DND-41 (cell line): Measurements from ENCODE around the gene TAS2R8.
"Not testable (repeated sequence)": the region's sequence is repeated elsewhere in the genome, so short reads cannot be mapped to it uniquely, and the experiment has no call there.

Experiments used
- ATAC-seq: fragments of 200-7000 bp; cut with Tn5 transposase; 3 replicates; pipeline ENCODE4 v1.9.1; 2021; ENCODE audit warnings: low read depth; ENCODE audit not compliant: insufficient read depth
- DNase-seq: peaks from one replicate; pipeline ENCODE4 v3.0.0-alpha.2; 2020
- H2AFZ ChIP-seq: 2 replicates; pipeline ENCODE4 v1.6.0; 2012; ENCODE audit warnings: low read depth, low read length
- H3K27ac ChIP-seq: 2 replicates; pipeline ENCODE4 v1.5.1; 2012; ENCODE audit warnings: low read length, inconsistent platforms
- H3K27me3 ChIP-seq: fragments of 200-600 bp; sonication (generic); 2 replicates; pipeline ENCODE4 v1.6.0; 2012; ENCODE audit warnings: low read length, mild to moderate bottlenecking, inconsistent platforms; ENCODE audit not compliant: insufficient read depth, poor library complexity
- H3K36me3 ChIP-seq: 2 replicates; pipeline ENCODE4 v1.5.1; 2012; ENCODE audit warnings: low read length, inconsistent platforms; ENCODE audit not compliant: insufficient read depth
- H3K4me1 ChIP-seq: 2 replicates; pipeline ENCODE4 v1.5.1; 2012; ENCODE audit warnings: mild to moderate bottlenecking, low read length; ENCODE audit not compliant: insufficient read depth
- H3K4me2 ChIP-seq: 2 replicates; pipeline ENCODE4 v1.6.0; 2012; ENCODE audit warnings: mild to moderate bottlenecking, moderate library complexity, low read length, inconsistent platforms; ENCODE audit not compliant: insufficient read depth
- H3K4me3 ChIP-seq, 2 experiments: fragments of 200-600 bp in 1 of 2; shearing (Covaris generic) in 1 of 2; 2 replicates each; pipeline ENCODE4 v1.5.1; 2012 to 2016; ENCODE audit warnings: inconsistent platforms in 2 of 2, low read length in 2 of 2, mild to moderate bottlenecking in 2 of 2, low read depth in 1 of 2, moderate library complexity in 1 of 2
- H3K79me2 ChIP-seq: 2 replicates; pipeline ENCODE4 v1.6.0; 2012; ENCODE audit warnings: low read length, inconsistent platforms; ENCODE audit not compliant: insufficient read depth
- H3K9ac ChIP-seq: 2 replicates; pipeline ENCODE4 v1.6.0; 2012; ENCODE audit warnings: low read depth, mild to moderate bottlenecking, inconsistent platforms, low read length, moderate library complexity
- H3K9me3 ChIP-seq: 2 replicates; pipeline ENCODE4 v1.5.1; 2012; ENCODE audit warnings: low read length, moderate library complexity, mild to moderate bottlenecking, inconsistent platforms; ENCODE audit not compliant: insufficient read depth, severe bottlenecking
- H4K20me1 ChIP-seq: 2 replicates; pipeline ENCODE4 v1.6.0; 2012; ENCODE audit warnings: low read length; ENCODE audit not compliant: insufficient read depth
- CTCF ChIP-seq: IDR thresholded peaks from 2 replicates; pipeline ENCODE4 v1.5.1; 2012; ENCODE audit warnings: borderline replicate concordance, low read length, moderate library complexity, mild to moderate bottlenecking; ENCODE audit not compliant: poor library complexity, severe bottlenecking; ENCODE audit errors: extremely low read depth
- EZH2 ChIP-seq: IDR thresholded peaks from 3 replicates; pipeline ENCODE4 v1.6.1; 2012; ENCODE audit warnings: borderline replicate concordance, low read depth, mild to moderate bottlenecking, moderate library complexity, low read length, inconsistent platforms; ENCODE audit not compliant: severe bottlenecking

The TAS2R8 gene

GRCh38 chr12:10801741-10802140, 5.3 kb downstream of the TAS2R8 start:
- no peaks in the 10 kb centered on the region for H3K36me3 ChIP-seq
- H3K27me3 ChIP-seq, result no peaks in the 10 kb centered on the region
- no peak overlapping the region for H3K27ac ChIP-seq
- ATAC-seq (no peak), DNase-seq (no peak)
- no peak overlapping the region for H3K9ac ChIP-seq
- no peak overlapping the region for H3K4me3 ChIP-seq
- no peak overlapping the region for H3K4me2 ChIP-seq
- H3K9me3 ChIP-seq, result no peaks in the 10 kb centered on the region
- no peaks in the 10 kb centered on the region for H3K4me1 ChIP-seq
- TF ChIP-seq CTCF, result no peak
- TF ChIP-seq EZH2, result no peak
- no peaks in the 10 kb centered on the region for H3K79me2 ChIP-seq
- no peaks in the 10 kb centered on the region for H4K20me1 ChIP-seq
- no peak overlapping the region for H2AFZ ChIP-seq

- Histone ChIP-seq H3K4me3 (no peak overlapping the region), H3K27ac (no peak overlapping the region), H3K4me1 (no peaks in the 10 kb centered on the region), H3K4me2 (no peak overlapping the region), H4K20me1 (no peaks in the 10 kb centered on the region), H3K9me3 (no peaks in the 10 kb centered on the region), H3K79me2 (no peaks in the 10 kb centered on the region), H3K27me3 (no peaks in the 10 kb centered on the region), H2AFZ (no peak overlapping the region), H3K9ac (no peak overlapping the region), H3K36me3 (no peaks in the 10 kb centered on the region)
- no peak for TF ChIP-seq EZH2
- DNase-seq (no peak), ATAC-seq (no peak)
Measured at GRCh38 chr12:10794222-10794621, 12.9 kb downstream of the TAS2R8 start.

- not testable (repeated sequence) for H3K9ac ChIP-seq, H3K79me2 ChIP-seq, ATAC-seq, H3K4me3 ChIP-seq, H4K20me1 ChIP-seq, H3K9me3 ChIP-seq, DNase-seq, H3K27me3 ChIP-seq, H3K27ac ChIP-seq, H3K4me2 ChIP-seq, H3K4me1 ChIP-seq, H3K36me3 ChIP-seq, H2AFZ ChIP-seq
Measured at GRCh38 chr12:10791769-10792168, 15.3 kb downstream of the TAS2R8 start.

GRCh38 chr12:10783252-10783651, 23.8 kb downstream of the TAS2R8 start:
- H3K4me2 ChIP-seq, result no peak overlapping the region
- no peaks in the 10 kb centered on the region for H3K79me2 ChIP-seq
- TF ChIP-seq EZH2 (no peak), CTCF (no peak)
- DNase-seq (no peak), ATAC-seq (no peak)
- H2AFZ ChIP-seq, result no peak overlapping the region
- H3K9ac ChIP-seq, result no peak overlapping the region
- no peak overlapping the region for H3K27ac ChIP-seq
- no peaks in the 10 kb centered on the region for H4K20me1 ChIP-seq
- H3K4me1 ChIP-seq, result no peaks in the 10 kb centered on the region
- H3K36me3 ChIP-seq, result no peaks in the 10 kb centered on the region
- no peaks in the 10 kb centered on the region for H3K27me3 ChIP-seq
- no peak overlapping the region for H3K4me3 ChIP-seq
- H3K9me3 ChIP-seq, result no peaks in the 10 kb centered on the region
